Fibroblast of peridontal ligament (primary cell): ENCODE measurements around the gene KRTAP10-4.
"Not testable (repeated sequence)": the region's sequence is repeated elsewhere in the genome, so short reads cannot be mapped to it uniquely, and the experiment has no call there.

Experiments used
- DNase-seq: peaks from one replicate; pipeline ENCODE4 v3.0.0-alpha.2; 2010; ENCODE audit errors: extremely low read depth

Gene KRTAP10-4

GRCh38 chr21:44534688-44535087 lies 38.8 kb upstream of the KRTAP10-4 start:
- DNase-seq = no peak

DNA sequence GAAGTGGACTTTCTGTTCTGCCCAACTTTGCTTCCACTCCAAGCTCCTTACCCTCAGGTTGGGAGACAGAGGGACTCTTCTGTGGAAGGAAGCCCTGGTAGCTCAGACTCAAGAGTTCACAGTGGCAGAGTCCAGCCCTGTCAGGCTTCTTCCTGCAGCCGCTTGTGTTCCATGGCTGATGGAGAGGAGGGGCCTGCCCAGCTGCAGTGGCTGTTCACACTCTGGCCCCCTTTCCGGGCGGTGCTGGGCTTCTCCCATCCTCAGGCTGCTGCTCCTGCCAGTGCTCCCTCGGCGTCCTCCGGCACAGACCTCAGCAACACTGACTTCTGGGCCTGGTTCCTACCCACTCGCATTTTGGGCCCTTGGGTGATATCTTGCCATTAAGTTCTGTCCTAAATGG lies 37.6 kb upstream of the KRTAP10-4 start:
- DNase-seq = no peak

DNA sequence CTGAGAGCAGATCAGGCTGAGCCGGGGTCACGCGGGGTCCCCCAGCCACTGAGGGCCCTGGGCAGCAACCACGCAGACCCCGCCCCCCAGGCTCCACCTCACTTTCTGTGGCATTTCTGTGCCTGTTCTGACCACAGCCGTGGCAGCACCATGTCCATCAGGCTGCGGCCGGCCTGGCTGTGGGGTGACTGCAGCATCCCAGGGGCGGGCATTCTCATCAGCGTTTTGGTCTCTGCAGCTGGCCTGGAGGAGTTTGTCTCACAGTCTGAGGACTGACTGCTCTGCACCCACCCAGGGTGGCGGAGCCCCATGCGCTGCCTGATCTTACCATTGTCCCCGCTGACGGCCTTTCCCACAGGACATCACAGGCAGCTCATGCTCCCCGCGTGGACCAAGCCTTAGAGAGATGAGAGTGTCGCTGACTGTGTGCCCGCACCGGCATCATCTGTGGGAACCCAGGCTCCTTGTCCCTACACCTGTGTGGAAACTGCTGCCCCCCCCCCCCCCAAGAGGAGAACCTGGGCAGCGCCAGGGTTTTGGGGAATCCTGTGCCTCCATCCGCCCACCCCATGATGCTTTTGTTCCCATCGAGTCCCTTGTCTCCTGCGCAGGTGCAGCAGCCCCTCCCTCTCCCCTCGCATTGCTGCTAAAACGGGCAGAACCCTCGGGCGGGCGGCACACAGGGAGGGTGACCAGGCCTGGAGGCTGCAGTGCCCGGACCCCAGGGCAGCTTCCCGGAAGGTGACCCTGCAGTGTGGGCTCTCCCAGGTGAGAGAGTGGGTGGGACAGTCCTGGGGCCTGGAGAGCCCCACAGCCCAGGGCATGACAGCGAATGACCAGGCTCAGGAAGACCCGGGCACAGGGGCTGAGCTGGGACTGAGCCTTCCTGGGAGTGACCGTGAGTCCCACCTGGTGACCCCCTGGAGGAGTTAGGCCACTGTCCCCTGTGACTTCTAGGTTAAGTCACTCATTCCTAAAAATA lies 35.3 kb upstream of the KRTAP10-4 start:
- DNase-seq = no peak

DNA sequence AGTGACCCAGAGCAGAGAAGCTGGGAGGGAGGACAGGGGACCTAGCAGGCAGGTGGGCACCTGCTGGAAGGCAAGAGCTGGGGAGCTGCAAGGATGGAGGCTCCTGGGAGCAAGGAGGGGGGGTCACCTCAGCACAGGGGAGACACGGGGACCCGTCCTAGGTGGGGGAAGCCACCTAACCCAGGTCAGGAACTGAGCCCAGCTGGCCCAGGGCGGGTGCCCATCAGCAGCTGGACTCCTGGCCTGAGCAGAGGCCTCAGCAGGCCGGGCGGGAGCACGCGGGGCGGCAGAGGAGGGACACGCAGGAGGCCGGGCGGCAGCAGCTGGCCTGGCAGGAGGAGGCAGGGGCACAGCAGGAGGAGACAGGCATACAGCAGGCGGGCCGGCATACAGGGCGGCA lies 34.5 kb upstream of the KRTAP10-4 start:
- no peak for DNase-seq

DNA sequence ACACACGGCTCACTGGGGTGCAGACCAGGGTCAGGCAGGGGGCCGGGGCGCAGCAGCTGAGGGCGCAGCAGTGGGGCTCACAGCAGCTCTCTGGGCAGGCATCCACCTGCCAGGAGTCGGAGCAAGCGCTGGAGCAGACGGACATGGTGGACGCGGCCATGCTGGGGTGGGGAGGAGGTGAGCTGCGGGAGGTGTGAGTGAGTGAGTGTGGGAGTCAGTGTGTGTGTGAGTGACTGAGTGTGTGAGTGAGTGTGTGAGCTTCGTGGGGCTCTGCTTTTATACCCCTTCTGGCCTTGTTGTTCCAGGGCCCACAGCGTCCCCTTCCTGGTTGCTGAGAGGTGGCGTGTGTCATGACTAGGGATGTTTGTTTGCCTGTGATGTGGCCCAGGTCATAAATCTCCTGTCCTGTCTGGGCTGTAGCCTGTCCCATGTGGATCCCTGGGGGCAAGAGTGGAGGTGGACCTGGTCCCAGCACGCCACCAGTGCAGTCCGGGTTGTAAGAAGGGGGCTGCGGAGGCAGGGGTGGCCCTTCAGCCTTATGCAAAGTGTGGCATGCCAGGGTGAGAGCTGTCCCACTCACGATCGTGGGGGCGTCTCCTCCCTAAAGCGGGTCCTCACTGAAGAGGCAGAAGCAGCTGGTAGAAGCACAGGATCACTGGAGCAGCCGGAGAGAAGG lies 33.4 kb upstream of the KRTAP10-4 start, which contains the start of gene KRTAP10-1:
TSS of gene KRTAP10-1 (minus strand) at position 205 of the 676 bp plus-strand sequence. CDS start at position 160, 45 bp downstream.
- no peak for DNase-seq

DNA sequence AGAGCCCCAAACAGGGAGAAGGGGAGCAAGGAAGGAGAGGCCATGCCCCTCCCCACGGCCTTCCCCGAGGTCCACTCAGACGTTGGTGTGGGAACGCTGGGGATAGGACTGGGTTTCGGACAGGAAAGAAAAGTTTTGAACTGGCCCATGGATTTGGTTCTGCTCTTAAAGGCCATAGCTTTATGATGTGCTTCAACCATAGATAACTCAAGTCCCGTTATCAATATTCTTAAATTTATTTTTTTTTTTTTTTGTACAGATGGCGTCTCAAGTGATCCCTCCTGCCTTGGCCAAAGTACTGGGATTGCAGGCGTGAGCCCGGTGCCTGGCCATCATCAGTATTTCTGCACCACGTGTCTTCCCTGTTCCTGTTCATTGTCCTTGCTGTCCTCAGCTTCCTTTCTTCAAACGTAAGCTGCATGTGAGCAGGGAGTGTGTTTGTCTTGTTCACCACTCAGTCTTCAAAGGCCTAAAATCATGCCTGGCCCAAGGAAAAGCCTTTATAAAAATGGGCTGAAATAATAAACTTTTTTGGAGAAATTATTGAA lies 32.7 kb upstream of the KRTAP10-4 start:
- no peak for DNase-seq

- no peak for DNase-seq
Observed at GRCh38 chr21:44542716-44543115, 30.8 kb upstream of the KRTAP10-4 start.

GRCh38 chr21:44544566-44544965 lies 29.0 kb upstream of the KRTAP10-4 start:
- DNase-seq = no peak

DNA sequence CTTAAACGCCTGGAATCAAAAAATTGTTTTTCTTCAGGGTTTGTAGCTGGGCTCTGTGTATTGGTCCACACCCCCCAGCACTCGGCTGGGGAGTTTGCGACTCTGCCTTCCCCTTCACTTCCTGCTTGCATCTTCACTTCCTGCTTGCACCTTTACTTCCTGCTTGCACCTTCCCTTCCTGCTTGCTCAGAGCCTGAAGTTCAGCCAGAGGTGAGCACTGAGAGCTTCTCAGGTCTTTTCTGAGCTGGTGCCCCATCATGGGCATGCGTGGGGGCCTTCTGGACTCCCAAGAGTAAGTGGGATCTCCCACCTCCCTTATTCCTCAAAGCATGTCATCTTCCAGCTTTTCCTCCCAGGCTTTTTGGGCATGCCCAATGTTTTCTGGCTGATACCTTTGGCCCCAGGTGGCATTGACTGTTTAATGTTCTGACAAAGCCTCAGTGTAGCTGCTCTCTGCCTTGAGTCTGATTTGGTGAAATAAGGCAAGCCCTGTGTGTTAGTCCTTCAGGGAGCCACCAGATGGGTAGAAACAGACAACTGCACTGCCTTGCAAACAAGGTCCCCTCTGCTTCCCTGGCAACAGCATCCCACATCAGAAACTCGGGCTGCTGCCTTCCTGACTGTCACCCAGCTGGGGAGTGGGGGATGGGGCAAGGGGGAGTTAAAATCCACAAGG lies 25.7 kb upstream of the KRTAP10-4 start:
- no peak for DNase-seq

DNA sequence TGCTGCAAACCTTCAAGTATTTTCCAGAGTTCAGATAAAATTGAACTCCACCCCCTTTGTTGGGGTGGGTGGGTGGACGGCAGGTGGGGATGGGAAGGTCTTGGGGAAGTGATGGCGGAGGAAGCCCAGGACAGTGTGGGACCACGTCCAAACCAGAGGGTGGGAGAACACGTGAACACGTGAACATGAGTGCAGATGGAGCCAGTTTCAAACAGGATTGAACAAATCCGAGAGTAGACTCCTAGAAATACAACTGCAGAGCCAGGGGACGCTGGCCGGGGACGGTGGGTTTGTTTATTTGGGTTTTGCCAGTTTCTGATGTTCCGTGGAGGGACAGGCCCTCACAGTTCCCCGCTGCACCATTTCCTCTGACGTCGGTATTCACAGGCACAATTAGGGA lies 25.1 kb upstream of the KRTAP10-4 start:
- no peak for DNase-seq

GRCh38 chr21:44548922-44549321 lies 24.6 kb upstream of the KRTAP10-4 start:
- DNase-seq = no peak

DNA sequence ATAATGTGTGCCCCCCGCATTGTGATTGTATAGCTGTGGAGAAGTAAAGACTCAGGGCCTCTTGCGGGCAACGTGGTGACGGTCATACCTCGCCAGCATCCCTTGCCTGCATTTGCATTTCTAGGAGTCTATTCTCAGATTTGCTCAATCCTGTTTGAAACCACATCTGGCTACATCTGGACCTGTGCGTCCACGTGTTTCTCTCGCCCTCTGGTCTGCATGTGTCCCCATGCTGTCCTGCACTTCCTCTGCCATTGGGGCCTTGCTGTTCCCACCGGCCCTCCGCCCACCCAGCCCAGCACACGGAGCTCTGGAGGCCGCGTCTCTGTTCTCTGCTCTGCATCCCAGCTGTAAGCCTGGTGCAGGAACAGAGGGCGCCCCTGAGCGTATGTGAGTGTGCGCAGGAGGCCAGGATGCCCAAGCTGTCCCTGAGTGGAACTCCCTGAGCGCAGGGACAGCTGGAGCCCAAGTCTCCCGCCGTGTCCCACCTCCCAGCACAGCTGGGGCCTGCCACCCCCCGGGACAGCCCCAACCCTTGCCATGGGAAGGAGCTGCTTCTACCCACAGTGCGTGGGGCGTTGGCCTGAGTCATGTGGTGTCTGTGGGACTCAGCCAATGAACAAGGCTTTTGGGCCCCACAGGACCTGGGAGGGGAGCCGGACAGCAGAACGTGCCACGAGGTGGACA lies 23.9 kb upstream of the KRTAP10-4 start:
- DNase-seq = no peak

- not testable (repeated sequence) for DNase-seq
Observed at GRCh38 chr21:44550285-44550684, 23.2 kb upstream of the KRTAP10-4 start.

DNA sequence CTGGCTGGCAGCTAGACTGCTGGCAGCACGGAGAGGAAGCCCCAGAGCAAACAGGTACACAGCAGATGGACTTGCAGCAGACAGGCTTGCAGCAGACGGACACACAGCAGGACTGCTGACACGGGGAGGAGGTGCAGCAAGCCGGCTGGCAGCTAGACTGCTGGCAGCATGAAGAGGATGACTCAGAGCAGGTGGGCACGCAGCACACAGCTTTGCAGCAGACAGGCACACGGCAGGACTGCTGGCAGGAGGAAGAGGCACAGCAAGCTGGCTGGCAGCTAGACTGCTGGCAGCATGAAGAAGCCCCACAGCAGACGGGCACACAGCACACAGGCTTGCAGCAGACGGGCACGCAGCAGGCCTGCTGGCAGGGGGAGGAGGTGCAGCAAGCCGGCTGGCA lies 22.7 kb upstream of the KRTAP10-4 start:
- no peak for DNase-seq

DNA sequence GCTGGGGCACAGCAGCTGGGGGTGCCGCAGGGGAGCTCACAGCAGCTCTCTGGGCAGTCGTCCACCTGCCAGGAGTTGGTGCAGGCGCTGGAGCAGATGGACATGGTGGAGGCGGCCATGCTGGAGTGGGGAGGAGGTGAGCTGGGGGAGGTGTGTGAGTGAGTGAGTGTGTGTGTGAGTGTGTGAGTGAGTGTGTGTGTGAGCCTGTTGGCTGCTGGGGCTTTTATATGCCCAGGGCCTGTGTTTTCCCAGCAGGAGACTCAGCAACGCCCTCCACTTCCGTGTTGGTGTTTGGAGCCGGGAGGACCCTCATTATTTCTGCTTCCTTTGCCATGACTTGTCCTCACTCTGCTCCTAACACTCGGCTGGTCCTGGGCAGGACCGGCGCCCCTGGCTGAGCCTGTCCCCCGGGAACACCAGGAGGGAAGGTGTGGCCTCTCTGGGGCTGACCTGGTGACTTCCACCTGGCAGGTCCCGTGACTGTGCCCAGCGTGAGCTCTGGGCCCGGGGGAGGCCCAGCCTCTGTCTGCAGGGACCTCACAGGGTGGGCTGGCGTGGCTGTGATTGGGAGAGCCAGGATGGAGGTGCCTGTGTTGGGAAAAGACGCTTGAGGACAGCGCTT lies 22.1 kb upstream of the KRTAP10-4 start, which contains the start of gene KRTAP10-2:
TSS of gene KRTAP10-2 (minus strand) at position 166 of the 622 bp plus-strand sequence. CDS start at position 119, 47 bp downstream.
- DNase-seq = no peak

GRCh38 chr21:44552136-44552535 lies 21.4 kb upstream of the KRTAP10-4 start:
- no peak for DNase-seq

DNA sequence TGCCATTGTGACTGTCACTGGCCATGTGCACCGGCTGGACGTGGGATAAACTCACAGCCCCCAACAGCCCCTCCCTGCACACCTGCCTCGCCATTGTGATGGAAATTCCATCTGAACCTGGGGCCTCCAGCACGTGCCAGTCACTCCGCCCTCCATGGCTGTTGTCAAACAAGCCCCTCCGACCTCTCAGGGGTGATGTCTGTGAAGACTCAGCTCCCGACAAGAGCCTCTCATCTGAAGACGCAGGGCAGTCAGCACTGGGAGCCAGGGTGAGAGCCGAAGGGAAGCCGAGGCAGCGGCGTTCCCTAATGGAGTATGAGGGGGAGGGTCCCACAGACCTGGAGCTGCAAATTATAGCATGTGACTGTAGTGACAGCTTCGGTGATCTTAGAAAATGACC lies 20.8 kb upstream of the KRTAP10-4 start:
- DNase-seq = no peak

DNA sequence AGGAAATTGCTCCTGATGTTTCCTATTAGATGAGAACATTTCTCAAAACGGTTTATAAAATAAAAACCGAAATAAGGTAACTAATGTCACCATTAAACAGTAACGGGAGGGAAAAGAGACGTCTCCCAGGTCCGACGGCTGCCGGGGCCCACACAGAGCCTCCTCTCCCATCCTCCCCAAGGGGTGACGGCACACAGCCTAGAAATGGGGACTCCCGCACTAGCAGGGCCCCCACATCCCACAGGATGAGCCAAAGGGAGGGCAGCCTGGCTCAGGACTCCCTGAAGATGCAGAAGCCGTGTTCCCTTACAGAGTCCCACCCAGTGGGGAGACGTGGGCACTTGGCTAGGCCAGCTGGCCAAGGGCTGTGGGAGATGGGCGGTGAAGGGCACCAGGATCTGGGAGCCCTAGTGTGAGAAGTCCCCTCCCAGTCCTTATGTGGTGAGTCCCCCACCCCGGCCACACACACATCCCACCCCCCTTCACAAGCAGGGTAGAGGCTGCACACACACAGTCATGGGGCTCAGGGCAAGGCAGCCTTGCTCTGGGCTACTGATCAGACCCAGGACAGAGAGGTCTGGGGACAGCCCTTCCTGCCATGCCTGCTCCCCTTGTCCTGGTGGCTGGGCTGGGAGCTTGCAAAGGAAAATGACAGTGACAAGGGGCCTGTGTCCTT lies 18.2 kb upstream of the KRTAP10-4 start:
- DNase-seq = no peak

DNA sequence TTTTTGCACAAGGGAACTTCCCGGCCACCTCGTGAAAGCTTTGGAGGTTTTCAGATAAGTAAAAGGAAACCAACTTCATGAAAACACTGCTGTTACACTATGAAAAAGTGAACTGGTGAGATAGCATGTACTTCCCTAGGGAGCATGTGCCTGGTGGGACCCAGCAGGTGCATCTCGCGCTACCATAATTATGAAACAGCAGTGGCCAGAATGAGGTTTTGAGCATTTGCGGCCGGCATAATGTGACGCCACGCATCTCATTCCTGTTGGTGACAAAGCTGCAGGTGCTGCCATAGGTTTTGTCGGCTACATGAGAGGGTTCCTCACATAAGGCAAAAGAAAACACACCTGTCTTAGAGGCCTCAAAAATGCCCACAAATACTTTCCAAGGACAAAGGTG lies 16.6 kb upstream of the KRTAP10-4 start:
- DNase-seq = no peak
